A673 (cell line): ENCODE results near the gene APOBEC3G. TPM values are rescaled to one million over a fixed set of nuclear protein-coding genes. Genes with fewer than 3 reads are reported as not detected.
"Not testable (repeated sequence)": the region's sequence is repeated elsewhere in the genome, so short reads cannot be mapped to it uniquely, and the experiment has no call there.

Experiments used
- BruUV-seq: library from RNA; stranded (reverse); fragments of 400-500 nt; replicated peaks from 2 replicates; lab custom pipeline; 2021; lab: Mats Ljungman, UMichigan
- CTCF ChIA-PET: fragments of 300-600 bp; sonication (Branson Sonifier 250); formaldehyde crosslinking; loops from one replicate; lab custom pipeline; 2022; ENCODE audit warnings: antibody characterized with exemption; lab: Charles Lee
- POLR2A ChIA-PET: fragments of 300-600 bp; sonication (Branson Sonifier 250); formaldehyde crosslinking; loops from one replicate; lab custom pipeline; 2022; ENCODE audit warnings: antibody characterized with exemption; ENCODE audit not compliant: low non-redundant PET; lab: Charles Lee
- DNase-seq: peaks from one replicate; pipeline ENCODE4 v3.0.0-alpha.2; 2015; ENCODE audit warnings: low spot score
- H3K27ac ChIP-seq: fragments of 200-600 bp; sonication (generic); 2 replicates; pipeline ENCODE4 v1.5.1; 2016; ENCODE audit warnings: mixed run types, low read depth, mild to moderate bottlenecking, mixed read lengths, antibody characterized with exemption, low read length; ENCODE audit not compliant: poor library complexity, severe bottlenecking
- H3K27me3 ChIP-seq: fragments of 200-600 bp; sonication (generic); replicated peaks from 2 replicates; pipeline ENCODE4 v1.6.1; 2017; ENCODE audit warnings: mixed run types, low read depth, mild to moderate bottlenecking, mixed read lengths, antibody characterized with exemption, low read length; ENCODE audit not compliant: insufficient read depth, poor library complexity
- H3K36me3 ChIP-seq: fragments of 200-600 bp; sonication (generic); 2 replicates; pipeline ENCODE4 v1.6.1; 2016; ENCODE audit warnings: mixed run types, mild to moderate bottlenecking, mixed read lengths, antibody characterized with exemption, low read length; ENCODE audit not compliant: insufficient read depth, poor library complexity, severe bottlenecking
- H3K4me1 ChIP-seq: fragments of 200-600 bp; sonication (generic); 2 replicates; pipeline ENCODE4 v1.6.1; 2017; ENCODE audit warnings: mixed run types, mild to moderate bottlenecking, mixed read lengths, antibody characterized with exemption, low read length; ENCODE audit not compliant: insufficient read depth, poor library complexity, severe bottlenecking
- H3K4me3 ChIP-seq: fragments of 200-600 bp; sonication (generic); 2 replicates; pipeline ENCODE4 v1.5.1; 2016; ENCODE audit warnings: low read depth, mixed run types, mild to moderate bottlenecking, mixed read lengths, low read length; ENCODE audit not compliant: poor library complexity, severe bottlenecking
- H3K9me3 ChIP-seq: fragments of 200-600 bp; sonication (generic); 2 replicates; pipeline ENCODE4 v1.6.1; 2016; ENCODE audit warnings: mixed run types, low read depth, mild to moderate bottlenecking, mixed read lengths, antibody characterized with exemption, low read length; ENCODE audit not compliant: poor library complexity, severe bottlenecking
- EZH2 ChIP-seq: fragments of 200-600 bp; sonication (generic); IDR thresholded peaks from 2 replicates; pipeline ENCODE4 v1.6.1; 2017; ENCODE audit warnings: borderline replicate concordance, low read depth, mild to moderate bottlenecking, mixed read lengths, antibody characterized with exemption, low read length; ENCODE audit not compliant: poor library complexity, severe bottlenecking
- intact Hi-C: fragments of 100-400 bp; cut with micrococcal nuclease; formaldehyde crosslinking; loops from one replicate; pipeline ENCODE4 v1.10.0; 2022; ENCODE audit not compliant: unreplicated experiment
- total RNA-seq: library from RNA; stranded (reverse); gene quantifications from 2 replicates; pipeline ENCODE4 v1.2.3, GENCODE V29; 2021
- TF ChIP-seq, protein P1 (sequence below): fragments of 300-800, 200-600 bp; sonication (generic); conservative IDR thresholded peaks from 2 replicates; pipeline ENCODE4 v1.5.1; 2017; ENCODE audit warnings: low read depth, mild to moderate bottlenecking, antibody characterized with exemption, low read length, moderate library complexity, mixed read lengths

Gene APOBEC3G
- total RNA-seq, 1 experiment from 2014 or later: 2.5 TPM

DNA sequence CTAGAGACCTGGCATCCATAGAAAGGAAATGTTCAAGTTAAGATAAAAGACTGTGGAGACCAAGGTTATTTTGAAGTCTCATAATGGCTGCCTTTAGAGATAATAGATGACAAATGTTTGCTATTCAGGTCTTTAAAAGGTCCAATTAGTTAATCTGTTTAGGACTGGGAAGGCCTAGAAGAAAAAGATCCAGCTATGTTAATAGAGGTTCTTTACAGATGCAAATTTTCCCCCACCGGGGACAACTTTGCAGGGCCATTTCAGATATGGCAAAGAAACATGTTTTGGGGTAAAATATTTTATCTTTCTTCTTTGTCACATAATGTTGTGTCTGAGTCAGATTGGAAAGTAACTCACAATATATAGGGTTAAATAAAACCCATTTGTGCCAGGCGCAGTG, 3.1 kb upstream of the APOBEC3G start:
- no peak overlapping the region for H3K4me3 ChIP-seq
- no peaks in the 10 kb centered on the region for H3K9me3 ChIP-seq
- intact Hi-C loops: no loop called here
- peaks cover 8% of the 10 kb centered on the region for H3K4me1 ChIP-seq
- CTCF ChIA-PET: no interaction called here
- POLR2A ChIA-PET: no interaction called here
- H3K36me3 ChIP-seq: no peaks in the 10 kb centered on the region
- DNase-seq: no peak
- no peaks in the 10 kb centered on the region for H3K27me3 ChIP-seq
- TF ChIP-seq EZH2: no peak
- TF ChIP-seq, protein P1, sequence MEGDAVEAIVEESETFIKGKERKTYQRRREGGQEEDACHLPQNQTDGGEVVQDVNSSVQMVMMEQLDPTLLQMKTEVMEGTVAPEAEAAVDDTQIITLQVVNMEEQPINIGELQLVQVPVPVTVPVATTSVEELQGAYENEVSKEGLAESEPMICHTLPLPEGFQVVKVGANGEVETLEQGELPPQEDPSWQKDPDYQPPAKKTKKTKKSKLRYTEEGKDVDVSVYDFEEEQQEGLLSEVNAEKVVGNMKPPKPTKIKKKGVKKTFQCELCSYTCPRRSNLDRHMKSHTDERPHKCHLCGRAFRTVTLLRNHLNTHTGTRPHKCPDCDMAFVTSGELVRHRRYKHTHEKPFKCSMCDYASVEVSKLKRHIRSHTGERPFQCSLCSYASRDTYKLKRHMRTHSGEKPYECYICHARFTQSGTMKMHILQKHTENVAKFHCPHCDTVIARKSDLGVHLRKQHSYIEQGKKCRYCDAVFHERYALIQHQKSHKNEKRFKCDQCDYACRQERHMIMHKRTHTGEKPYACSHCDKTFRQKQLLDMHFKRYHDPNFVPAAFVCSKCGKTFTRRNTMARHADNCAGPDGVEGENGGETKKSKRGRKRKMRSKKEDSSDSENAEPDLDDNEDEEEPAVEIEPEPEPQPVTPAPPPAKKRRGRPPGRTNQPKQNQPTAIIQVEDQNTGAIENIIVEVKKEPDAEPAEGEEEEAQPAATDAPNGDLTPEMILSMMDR: no peak
- no TSS peak for BruUV-seq
- H3K27ac ChIP-seq: no peak overlapping the region

DNA sequence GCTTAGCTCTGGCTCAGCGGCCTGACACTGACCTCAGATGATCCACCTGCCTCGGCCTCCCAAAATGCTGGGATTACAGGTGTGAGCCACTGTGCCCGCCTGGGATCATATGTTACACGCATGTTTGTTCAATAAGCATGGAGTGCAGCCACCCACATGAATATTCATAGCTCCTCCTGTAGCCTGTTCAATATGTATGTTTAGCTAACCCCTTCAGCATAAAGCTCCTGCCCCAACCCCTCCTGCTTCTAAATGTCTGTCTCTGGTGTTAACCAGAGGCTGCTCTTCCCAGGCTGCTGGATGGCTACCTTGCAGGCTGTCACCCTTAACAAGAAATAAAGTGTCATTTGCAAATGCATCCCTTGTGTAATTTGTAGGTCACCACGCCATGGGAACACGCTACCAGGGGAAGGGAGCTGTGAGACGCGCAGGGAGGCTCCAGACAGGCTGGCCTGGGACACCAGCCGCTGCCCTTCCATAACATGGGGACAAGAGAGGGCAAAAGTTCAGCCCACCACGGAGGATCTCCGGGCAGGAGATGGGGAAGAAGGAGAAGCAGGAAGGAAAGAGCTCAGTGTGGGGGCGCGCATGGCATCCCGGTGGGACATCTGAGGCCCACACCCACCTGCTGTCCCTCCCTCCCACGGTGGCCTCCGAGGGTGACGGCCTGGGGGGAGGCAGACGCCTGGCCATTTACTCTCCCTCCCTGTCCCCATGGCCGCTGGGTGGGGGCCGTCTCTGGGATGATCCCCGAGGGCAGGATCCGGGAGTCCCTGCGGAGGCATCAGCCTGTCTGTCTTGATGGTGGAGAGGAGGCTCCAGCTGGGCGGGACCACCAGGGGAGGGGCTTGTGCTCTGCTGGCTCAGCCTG, 685 bp upstream of the APOBEC3G start:
- DNase-seq, H3K27ac ChIP-seq, BruUV-seq, H3K27me3 ChIP-seq, H3K9me3 ChIP-seq, intact Hi-C loops, H3K36me3 ChIP-seq, POLR2A ChIA-PET, H3K4me1 ChIP-seq, CTCF ChIA-PET: not testable (repeated sequence)
- peak overlapping the region; percentile 37 for H3K4me3 ChIP-seq

DNA sequence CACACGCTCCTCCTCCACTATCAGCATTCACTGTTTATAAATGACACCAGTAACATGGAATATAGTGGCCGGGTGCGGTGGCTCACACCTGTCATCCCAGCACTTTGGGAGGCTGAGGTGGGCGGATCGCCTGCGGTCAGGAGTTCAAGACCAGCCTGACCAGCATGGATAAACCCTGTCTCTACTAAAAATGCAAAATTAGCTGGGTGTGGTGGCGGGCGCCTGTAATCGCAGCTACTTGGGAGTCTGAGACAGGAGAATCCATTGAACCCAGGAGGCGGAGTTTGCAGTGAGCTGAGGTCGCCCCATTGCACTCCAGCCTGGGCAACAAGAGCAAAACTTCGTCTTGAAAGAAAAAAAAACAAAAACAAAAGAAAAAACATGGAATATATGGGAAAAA, 837 bp downstream of the APOBEC3G start:
- H3K4me3 ChIP-seq, H3K4me1 ChIP-seq, H3K9me3 ChIP-seq, DNase-seq, BruUV-seq, intact Hi-C loops, H3K27ac ChIP-seq, H3K36me3 ChIP-seq, POLR2A ChIA-PET, H3K27me3 ChIP-seq: not testable (repeated sequence)
- CTCF ChIA-PET: interaction anchor here (0.7 kb wide), 2 partner anchors 48 to 369 kb away, joined by 5 to 7 read pairs; no protein-coding TSS in a partner anchor

DNA sequence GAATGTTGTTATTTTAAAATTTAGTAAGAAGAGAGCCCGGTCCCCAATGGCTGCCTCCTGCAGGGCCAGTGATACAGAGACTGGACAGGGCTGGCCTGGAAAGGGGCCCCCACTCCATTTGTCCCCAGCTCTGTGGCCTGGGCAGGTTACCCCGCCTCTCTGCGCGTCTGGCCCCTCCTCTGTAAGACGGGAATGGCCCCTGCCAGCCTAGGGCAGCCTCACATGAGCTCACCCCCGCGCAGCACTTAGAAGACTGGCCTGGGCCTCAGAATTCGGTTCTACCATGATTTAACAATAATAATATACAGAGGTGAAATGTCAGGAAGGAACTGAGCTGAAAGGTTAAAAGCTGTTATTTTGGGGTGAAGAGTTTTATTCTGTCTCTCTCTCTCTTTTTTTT, 1.3 kb downstream of the APOBEC3G start:
- Histone ChIP-seq H3K27me3 (no peaks in the 10 kb centered on the region), H3K4me3 (no peak overlapping the region), H3K36me3 (no peaks in the 10 kb centered on the region), H3K27ac (no peak overlapping the region), H3K4me1 (peaks cover 8% of the 10 kb centered on the region), H3K9me3 (no peaks in the 10 kb centered on the region)
- no TSS peak for BruUV-seq
- CTCF ChIA-PET: interaction anchor here (0.7 kb wide), 2 partner anchors 48 to 369 kb away, joined by 5 to 7 read pairs; no protein-coding TSS in a partner anchor
- TF ChIP-seq, protein P1: no peak
- TF ChIP-seq EZH2: no peak
- DNase-seq: no peak
- POLR2A ChIA-PET: no interaction called here
- intact Hi-C loops: no loop called here

DNA sequence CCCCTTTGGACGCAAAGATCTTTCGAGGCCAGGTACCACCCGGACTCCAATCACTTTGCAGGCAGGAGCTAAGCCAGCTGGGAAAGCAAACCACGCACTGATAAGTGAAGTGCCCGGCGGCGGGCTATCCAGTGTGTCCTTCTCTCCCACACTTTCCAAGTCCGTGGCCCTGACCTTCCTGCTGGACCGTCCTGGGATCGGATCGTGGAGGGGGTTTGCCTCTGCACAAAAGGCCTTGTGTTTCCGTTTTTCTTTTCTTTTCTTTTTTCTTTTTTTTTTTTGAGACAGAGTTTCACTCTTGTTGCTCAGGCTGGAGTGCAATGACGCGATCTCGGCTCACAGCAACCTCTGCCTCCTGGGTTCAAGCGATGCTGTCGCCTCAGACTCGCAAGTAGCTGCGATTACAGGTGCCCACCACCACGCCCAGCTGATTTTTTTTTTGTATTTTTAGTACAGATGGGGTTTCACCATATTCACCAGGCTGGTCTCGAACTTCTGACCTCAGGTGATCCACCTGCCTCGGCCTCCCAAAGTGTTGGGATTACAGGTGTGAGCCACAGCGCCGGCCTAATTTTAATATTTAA, 2.1 kb downstream of the APOBEC3G start:
- BruUV-seq, H3K36me3 ChIP-seq, intact Hi-C loops, H3K9me3 ChIP-seq, DNase-seq, H3K27me3 ChIP-seq, H3K27ac ChIP-seq, H3K4me3 ChIP-seq, H3K4me1 ChIP-seq, POLR2A ChIA-PET: not testable (repeated sequence)
- CTCF ChIA-PET: interaction anchor here (0.6 kb wide), 1 partner anchor 136 kb away, joined by 4 read pairs; no protein-coding TSS in a partner anchor
